NB4 (cell line): Measurements from ENCODE around the gene CCDC40.

Experiments used
- DNase-seq: peaks from one replicate; pipeline ENCODE4 v3.0.0; 2010; ENCODE audit warnings: low read depth
- H3K4me3 ChIP-seq: one replicate; pipeline ENCODE4 v1.5.1; 2011; ENCODE audit warnings: mild to moderate bottlenecking, low read depth, low read length, moderate library complexity
- CTCF ChIP-seq: IDR thresholded peaks from one replicate; pipeline ENCODE4 v1.5.1; 2012; ENCODE audit warnings: low read depth, low read length
- MYC ChIP-seq: IDR thresholded peaks from 2 replicates; pipeline ENCODE4 v1.6.1; 2011; ENCODE audit warnings: low read depth, low read length
- POLR2A ChIP-seq: IDR thresholded peaks from 2 replicates; pipeline ENCODE4 v1.6.1; 2011; ENCODE audit warnings: mild to moderate bottlenecking; ENCODE audit not compliant: insufficient read length; ENCODE audit errors: extremely low read depth
- TF ChIP-seq, protein P1 (sequence below): IDR thresholded peaks from 2 replicates; pipeline ENCODE4 v1.6.1; 2011; ENCODE audit warnings: low read depth, low read length

The CCDC40 gene

GRCh38 chr17:80030730-80031410 lies 5.6 kb upstream of the CCDC40 start:
- H3K4me3 ChIP-seq, result no peak overlapping the region
- no peak for DNase-seq
- TF ChIP-seq, protein P1, sequence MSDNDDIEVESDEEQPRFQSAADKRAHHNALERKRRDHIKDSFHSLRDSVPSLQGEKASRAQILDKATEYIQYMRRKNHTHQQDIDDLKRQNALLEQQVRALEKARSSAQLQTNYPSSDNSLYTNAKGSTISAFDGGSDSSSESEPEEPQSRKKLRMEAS, result no peak
- no peak for TF ChIP-seq POLR2A
- no peak for TF ChIP-seq CTCF
- TF ChIP-seq MYC, result no peak

DNA sequence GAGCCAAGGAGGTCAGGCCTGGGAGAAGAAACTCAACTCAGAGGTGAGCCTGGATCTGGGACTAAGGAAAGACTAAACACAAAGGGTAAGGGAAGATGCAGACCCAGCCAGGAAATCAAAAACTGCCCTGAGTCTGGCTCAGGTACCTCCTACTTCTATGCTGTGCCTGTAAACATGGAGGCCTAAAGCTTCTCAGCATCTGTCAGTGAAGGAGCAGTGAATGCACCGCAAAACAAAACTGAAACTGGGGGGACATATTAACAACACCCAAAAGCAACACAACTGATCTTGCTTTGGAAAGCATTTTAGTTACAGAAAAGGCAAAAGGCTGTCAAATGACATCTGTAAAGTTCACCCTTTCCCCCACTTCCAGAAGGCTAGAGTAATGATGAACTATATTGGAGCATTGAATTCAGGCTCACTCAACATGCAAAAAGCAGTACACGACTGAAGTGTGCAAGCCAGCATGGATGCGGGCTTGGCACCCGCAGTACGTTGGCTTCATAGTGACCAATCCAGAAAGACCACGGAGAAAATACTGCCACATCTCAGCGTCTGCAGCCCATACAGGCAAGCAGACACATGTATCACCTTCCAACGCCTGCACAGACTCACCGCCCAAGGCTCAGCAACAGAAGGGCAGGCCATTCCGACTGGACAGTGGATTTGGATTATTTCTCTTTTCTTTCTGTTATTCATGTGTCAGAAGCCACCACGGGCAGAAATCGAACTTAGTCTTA lies 4.6 kb upstream of the CCDC40 start:
- DNase-seq, result no peak
- H3K4me3 ChIP-seq, result no peak overlapping the region
- TF ChIP-seq, protein P1, result no peak
- no peak for TF ChIP-seq MYC
- TF ChIP-seq CTCF, result no peak
- no peak for TF ChIP-seq POLR2A

DNA sequence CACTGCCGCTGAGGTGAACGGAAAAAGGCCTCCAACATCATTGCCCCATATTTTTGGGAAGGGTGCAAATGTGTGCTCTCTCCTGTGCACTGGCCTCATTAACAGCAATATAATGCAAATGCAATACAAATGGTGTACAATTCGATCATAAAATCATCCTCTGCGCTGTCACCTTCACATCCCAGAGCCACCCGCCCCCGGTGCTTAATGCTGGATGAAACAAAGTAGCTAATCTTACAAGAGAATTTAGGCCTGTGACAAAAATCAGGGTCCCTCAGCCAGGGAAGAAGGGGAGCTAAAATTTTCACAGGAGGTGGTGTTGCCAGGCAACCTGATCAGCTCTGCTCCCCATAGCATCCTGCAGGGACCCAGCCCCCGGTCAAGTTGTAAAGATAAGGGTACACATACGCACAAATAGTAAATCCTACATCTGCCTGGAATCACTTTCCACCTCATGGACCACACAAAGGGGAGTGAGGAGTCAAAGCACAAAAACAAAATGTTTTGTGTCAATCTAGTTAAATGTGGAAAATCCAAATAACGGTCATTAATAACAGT lies 3.7 kb upstream of the CCDC40 start:
- DNase-seq, result no peak
- TF ChIP-seq, protein P1, result no peak
- no peak for TF ChIP-seq POLR2A
- no peak for TF ChIP-seq MYC
- TF ChIP-seq CTCF, result no peak
- no peak overlapping the region for H3K4me3 ChIP-seq

DNA sequence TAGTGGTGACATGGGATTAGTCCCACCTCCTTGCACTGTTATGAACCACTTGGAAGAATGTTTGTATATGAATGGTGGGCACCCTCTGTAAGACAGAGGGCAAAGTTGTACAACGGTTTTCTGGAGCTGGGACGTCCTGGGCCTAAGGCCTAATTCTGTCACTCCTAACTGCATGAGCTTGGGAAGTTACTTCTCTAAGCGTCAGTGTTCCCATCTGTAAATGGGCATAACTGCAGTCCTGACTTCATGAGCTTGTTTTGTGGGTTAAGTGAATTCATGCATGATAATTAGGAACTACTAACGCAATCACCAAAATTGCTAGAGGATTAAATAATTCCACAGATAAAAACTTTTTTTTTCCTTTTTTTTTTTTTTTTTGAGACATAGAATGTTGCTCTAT lies 2.6 kb upstream of the CCDC40 start:
- no peak for DNase-seq
- TF ChIP-seq, protein P1, result no peak
- TF ChIP-seq POLR2A, result no peak
- TF ChIP-seq MYC, result no peak
- TF ChIP-seq CTCF, result no peak
- no peak overlapping the region for H3K4me3 ChIP-seq

DNA sequence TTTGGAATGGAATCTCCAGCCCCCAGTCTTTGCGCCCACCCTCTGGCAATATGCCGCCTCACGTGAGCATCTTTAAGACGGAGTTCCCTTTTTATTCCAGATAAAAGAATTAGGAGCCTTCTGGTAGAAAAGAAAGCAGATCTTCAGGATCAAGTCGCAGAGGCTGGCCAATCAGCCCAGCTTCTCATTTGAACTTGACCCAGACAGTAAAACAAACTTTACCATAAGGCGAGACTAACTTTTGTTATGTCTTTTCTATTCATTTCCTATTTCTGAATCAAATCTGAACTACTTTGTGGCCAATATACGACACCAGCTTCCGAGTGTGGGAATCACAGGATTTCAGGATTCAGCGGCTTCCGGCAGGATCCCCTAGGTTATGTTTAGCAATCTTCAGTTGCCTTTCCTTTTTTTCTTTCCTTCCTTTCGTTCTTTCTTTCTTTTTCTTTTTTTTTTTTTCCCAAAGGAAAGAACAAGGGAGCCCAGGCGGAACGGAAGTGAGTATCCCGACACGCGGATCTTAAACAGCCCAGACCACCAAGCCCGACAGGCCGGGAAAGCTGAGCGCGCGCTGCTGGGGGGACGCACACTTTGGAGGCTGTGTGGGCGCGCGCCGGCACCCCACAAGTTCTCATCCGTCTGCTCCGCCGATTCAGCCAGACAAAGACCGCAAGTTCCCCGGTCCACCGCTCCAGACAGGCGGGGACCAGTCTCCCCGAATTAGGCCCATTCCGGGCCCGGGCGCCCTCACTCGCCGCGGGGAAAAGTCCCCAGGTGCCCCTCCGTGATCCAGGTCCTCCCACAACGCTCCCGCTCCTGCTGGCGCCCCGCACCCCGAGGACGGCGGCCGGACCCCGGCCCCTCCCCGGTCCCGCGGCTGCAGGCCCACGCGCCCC lies 1.4 kb upstream of the CCDC40 start:
- peak; percentile 49 for DNase-seq
- TF ChIP-seq MYC, result no peak
- no peak for TF ChIP-seq CTCF
- TF ChIP-seq, protein P1, result no peak
- TF ChIP-seq POLR2A, result no peak
- peak overlapping the region; percentile 42 for H3K4me3 ChIP-seq
